ENCODE data around the gene ANKRD17.
"Not testable (repeated sequence)": the region's sequence is repeated elsewhere in the genome, so short reads cannot be mapped to it uniquely, and the experiment has no call there.

ANKRD17 gene

GRCh38 chr4:73244945-73245601 lies 13.5 kb downstream of the ANKRD17 start:
- DNase-seq: no peak

GRCh38 chr4:73237044-73237443 lies 21.6 kb downstream of the ANKRD17 start:
- no peak for DNase-seq

- no peak for DNase-seq
These were observed 22.4 kb downstream of the ANKRD17 start for GRCh38 chr4:73236151-73236550.

GRCh38 chr4:73234712-73235111 lies 23.9 kb downstream of the ANKRD17 start:
- DNase-seq: no peak

DNA sequence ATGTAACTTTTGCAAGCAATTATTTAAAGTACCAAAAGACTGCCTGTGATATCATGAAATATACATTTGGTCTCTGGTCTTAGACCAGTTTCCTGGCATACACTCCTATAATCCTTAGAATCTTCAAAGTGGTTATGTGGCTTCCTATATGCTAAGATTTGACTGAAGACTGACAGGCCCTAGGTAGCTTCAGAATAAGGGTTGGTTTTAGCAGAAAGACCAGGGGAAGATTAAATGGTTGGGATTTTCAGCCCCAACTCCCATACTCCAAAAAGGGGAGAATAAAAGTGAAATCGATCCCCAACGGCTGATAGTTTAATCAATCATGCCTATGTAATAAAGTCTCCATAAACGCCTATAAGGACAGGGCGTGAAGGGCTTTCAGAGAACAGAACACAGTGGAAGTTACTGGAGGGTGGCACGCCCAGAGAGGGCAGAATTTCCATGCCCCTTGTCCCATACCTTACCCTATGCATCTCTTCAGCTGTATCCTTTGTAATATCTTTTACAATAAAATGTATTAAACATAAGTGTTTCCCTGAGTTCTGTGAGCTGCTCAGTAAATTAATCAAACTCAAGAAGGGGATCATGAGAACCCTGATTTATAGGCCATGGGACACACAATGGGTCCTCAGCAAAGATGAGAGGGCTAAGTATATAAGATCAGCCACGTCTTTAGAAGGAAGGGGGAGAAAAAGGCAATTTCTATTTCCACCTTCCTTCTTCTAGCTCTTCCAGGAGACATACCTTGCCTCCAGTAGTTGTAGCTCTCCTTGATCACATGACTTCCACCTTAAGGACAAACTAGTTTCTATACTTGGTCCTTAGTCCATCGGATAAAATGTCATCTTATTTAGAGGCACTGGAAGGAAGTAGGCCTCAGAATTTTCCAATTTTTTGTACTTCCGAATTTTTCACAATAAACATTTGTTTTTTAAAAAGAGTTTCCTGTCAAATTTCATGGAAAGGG lies 26.8 kb downstream of the ANKRD17 start:
- no peak for DNase-seq

- DNase-seq: no peak
These were observed 27.6 kb downstream of the ANKRD17 start for GRCh38 chr4:73230865-73231517.

DNA sequence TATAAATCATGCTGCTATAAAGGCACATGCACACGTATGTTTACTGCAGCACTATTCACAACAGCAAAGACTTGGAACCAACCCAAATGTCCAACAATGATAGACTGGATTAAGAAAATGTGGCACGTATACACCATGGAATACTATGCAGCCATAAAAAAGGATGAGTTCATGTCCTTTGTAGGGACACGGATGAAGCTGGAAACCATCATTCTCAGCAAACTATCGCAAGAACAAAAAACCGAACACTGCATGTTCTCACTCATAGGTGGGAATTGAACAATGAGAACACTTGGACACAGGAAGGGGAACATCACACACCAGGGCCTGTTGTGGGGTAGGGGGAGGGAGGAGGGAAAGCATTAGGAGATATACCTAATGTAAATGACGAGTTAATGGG lies 29.8 kb downstream of the ANKRD17 start:
- not testable (repeated sequence) for DNase-seq

DNA sequence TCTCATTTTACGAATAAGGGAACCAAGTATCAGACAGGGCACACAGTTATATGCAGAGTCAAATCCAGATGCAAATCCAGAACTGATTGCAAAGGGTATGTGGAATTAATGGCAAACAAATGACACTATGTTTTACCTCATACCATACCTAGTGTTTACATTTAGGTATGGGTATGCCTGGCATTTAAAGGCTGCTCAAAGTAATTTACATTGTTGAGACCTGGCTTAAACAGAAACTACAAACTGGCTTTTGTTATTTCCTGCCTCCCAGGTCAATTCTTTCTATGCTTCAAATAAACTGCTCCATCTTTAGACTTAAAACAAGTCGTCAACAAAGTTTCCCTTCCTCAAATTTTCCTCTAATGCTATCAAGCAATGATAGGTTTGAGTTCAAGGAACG lies 33.7 kb downstream of the ANKRD17 start:
- no peak for DNase-seq

- DNase-seq: no peak
These were observed 35.3 kb downstream of the ANKRD17 start for GRCh38 chr4:73223258-73223650.

DNA sequence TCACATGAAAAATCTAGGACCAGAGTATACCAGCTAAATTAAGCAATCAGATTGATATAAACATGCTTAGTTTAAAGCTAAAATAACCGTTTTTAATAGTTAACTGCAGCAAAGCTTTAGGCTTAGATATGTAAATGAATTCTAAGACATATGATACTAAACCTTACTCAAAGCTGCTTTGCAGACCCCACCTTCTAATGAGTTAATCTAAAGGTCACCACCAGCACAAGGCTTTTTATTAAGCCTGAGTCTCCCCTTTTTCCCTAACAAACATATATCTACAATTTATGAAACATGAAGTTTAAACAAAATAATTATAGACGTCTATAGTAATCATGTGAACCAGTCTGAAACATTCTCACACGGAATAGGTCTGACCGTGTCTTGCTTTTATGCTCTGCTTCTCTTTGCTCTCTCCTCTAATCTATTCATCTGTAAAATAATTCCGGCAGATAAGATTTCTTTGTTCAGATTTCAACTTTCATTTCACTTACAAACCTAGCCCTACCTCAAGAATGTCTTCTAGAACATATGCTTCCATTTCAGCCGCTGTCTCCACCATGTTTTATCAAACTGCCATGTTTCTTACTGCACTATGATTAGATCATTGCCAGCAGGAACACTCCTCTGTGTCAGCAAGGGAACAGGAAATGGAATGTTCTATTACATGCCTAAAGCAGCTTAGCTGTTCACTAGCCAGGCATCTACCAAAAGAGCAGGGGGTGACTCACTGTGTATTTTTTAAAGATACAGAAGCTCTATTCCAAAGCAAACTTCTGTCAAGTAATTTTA lies 35.9 kb downstream of the ANKRD17 start:
- DNase-seq: peak; percentile 33

GRCh38 chr4:73221734-73222133 lies 36.9 kb downstream of the ANKRD17 start:
- no peak for DNase-seq

DNA sequence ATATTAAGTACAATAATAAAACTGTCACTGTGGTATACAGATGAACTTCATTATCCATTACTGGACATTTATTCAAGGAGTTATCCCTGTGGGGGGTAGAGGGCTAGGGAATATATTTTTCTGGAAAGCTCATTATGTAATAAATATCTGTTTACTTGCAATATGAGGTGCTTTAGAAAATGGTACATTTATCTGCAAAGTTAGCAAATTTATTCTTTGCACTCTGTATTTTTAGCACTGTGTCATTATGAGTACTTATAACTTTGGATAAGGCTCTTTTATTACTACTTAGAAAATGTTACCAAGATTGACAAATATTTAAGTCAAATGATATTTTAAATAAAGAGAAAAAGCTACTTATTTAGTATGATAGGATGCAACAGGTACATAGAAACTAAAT lies 37.8 kb downstream of the ANKRD17 start:
- DNase-seq: no peak

GRCh38 chr4:73213916-73214653 lies 44.5 kb downstream of the ANKRD17 start:
- no peak for DNase-seq

DNA sequence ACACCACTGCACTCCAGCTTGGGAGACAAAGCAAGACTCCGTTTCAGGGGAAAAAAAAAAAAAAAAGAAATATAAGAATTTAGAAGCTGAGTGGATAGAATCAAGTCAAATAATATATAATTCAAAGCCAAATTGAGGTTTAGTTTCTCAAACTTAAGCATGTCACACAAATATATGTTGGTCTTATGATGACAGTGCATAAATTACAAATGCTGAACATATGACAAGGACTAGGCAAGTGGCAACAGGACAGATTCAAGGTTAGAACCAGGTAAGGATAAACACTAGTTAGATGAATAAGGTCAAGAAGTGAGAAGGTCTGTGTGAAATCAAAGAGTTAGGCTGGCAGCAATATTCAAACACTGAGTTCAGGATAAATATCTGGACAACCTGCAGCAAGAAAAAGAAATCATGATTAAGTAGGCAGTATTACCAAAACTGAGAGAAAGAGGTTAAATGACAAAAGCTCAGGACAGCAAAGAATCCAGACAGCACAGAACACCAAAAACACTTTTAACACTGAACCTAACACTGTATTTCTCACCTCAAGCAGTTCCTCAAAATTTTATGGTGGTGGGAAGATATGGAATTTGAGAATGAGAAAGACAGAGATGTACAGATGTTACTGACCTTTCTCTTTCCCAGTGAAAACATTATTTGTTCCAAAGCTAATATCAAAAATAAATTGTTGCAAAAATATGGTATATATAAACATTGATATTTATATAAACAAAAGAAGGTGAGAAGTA lies 45.4 kb downstream of the ANKRD17 start:
- DNase-seq: no peak

- no peak for DNase-seq
These were observed 46.6 kb downstream of the ANKRD17 start for GRCh38 chr4:73211968-73212367.

DNA sequence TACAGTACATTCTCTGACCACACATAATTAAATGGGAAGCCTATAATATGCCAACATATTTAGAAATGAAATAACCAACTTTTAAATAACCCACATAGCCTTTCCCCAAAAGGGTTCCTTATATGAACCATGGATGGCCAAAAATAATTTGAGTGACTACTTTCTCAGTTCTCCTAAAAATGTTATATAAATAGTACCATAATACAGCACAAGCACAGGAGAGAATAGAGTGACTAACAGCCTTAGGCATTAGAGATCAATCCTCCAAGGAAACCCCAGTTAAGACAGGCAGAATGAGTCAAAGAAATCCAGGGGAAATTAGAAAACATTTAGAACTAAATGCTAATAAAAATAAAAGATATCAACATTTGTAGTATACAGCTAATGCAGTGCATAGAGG lies 50.2 kb downstream of the ANKRD17 start:
- no peak for DNase-seq

DNA sequence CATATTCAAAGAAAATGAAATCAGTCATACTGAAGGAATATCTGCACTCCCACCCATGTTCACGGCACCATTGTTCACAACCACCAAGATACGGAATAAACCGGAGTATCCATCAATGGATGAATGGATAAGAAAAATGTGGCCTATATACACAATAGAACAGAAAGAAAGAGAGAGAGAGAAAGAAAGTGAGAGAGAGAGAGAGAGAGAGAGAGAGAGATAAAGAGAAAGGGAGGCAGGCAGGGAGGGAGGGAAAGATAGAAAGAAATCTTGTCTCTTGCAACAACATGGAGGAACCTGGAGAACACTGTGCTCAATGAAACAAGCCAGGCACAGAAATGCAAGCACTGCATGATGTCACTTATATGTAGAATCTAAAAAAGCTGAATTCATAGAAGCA lies 52.4 kb downstream of the ANKRD17 start:
- no peak for DNase-seq

GRCh38 chr4:73205482-73205881 lies 53.1 kb downstream of the ANKRD17 start:
- no peak for DNase-seq

GRCh38 chr4:73203976-73204375 lies 54.6 kb downstream of the ANKRD17 start:
- not testable (repeated sequence) for DNase-seq

- no peak for DNase-seq
These were observed 61.4 kb downstream of the ANKRD17 start for GRCh38 chr4:73197220-73197619.

DNA sequence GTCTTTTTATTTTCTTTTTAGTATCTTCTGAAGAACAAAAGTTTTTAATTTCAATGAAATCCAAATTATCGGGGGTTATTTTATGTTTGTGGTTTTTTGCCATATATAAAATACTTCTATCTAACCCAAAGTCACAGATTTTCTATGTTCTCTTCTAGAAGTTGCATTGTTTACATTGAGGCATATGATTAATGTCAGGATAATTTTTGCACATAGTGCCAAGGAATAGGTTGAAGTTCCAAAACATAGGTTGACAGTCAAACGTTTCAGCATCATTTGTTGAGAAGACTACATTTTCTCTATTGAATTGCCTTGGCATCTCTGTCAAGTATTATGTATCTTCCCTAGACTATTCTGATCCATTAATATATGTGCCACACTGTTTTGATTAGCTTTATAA lies 64.5 kb downstream of the ANKRD17 start:
- DNase-seq: no peak
